22Rv1 (cell line): ENCODE results near the gene LAMA2.

Experiments used
- ZFX ChIP-seq: fragments of 450-650 bp; IDR thresholded peaks from 2 replicates; pipeline ENCODE4 v1.6.1; 2017; ENCODE audit warnings: antibody characterized with exemption, borderline replicate concordance
- TF ChIP-seq, protein P1 (sequence below): fragments of 450-650 bp; IDR thresholded peaks from 2 replicates; pipeline ENCODE4 v1.5.1; 2017; ENCODE audit warnings: mild to moderate bottlenecking

DNA sequence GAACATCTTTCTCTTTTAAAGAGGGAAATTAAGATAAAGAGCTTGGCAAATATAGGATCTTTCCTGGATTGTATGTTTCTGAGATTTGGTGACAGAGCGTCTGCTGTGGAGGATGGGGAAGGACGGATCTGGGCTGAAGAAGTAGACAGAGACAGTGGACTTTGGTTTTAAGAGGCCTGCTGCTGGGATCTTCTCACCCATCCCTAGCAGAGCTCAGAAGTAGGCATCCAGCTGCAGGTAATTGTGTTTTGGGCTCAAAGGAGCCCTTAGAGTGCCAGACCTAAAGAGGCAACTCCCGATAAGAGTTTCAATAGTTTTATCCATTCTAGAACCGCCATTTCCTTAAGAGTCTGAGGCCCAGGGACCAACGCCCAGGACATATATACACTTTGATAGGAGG is 20.8 kb downstream of the LAMA2 start:
- TF ChIP-seq, protein P1, sequence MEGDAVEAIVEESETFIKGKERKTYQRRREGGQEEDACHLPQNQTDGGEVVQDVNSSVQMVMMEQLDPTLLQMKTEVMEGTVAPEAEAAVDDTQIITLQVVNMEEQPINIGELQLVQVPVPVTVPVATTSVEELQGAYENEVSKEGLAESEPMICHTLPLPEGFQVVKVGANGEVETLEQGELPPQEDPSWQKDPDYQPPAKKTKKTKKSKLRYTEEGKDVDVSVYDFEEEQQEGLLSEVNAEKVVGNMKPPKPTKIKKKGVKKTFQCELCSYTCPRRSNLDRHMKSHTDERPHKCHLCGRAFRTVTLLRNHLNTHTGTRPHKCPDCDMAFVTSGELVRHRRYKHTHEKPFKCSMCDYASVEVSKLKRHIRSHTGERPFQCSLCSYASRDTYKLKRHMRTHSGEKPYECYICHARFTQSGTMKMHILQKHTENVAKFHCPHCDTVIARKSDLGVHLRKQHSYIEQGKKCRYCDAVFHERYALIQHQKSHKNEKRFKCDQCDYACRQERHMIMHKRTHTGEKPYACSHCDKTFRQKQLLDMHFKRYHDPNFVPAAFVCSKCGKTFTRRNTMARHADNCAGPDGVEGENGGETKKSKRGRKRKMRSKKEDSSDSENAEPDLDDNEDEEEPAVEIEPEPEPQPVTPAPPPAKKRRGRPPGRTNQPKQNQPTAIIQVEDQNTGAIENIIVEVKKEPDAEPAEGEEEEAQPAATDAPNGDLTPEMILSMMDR = no peak
- TF ChIP-seq ZFX = no peak
